K562 (cell line): Measurements from ENCODE around the gene CEP162. TPM values are rescaled to one million over a fixed set of nuclear protein-coding genes. Genes with fewer than 3 reads are reported as not detected.
"Not testable (repeated sequence)": the region's sequence is repeated elsewhere in the genome, so short reads cannot be mapped to it uniquely, and the experiment has no call there.

Experiments used
- ATAC-seq: fragments of 200-7000 bp; cut with Tn5 transposase; 3 replicates; pipeline ENCODE4 v1.9.1; 2020; ENCODE audit warnings: moderate library complexity
- BruUV-seq: library from RNA; stranded (reverse); fragments of 400-500 nt; replicated peaks from 2 replicates; lab custom pipeline; 2021; lab: Mats Ljungman, UMichigan
- CTCF ChIA-PET: fragments of 300-600 bp; formaldehyde crosslinking; extraction: SDS; loops from one replicate; lab custom pipeline; 2021; ENCODE audit warnings: low intra/inter-chr PET ratio; lab: Yijun Ruan, JAX
- POLR2A ChIA-PET: fragments of 300-600, 350-650 bp; sonication (Branson Sonifier 250); formaldehyde crosslinking; extraction: SDS; loops from one replicate; lab custom pipeline; 2021; ENCODE audit warnings: antibody characterized with exemption, inconsistent platforms; lab: Yijun Ruan, JAX
- DNase-seq, 4 experiments: peaks; one replicate each; pipeline versions ENCODE4 v3.0.0 to v3.0.0-alpha.2; 2011 to 2018; ENCODE audit warnings: low spot score in 3 of 4, mixed read lengths in 3 of 4; ENCODE audit errors: extremely low read depth in 1 of 4
- FAIRE-seq: peaks from 2 replicates; lab custom pipeline; 2011; peaks lifted over from hg19 to GRCh38; lab: Jason Lieb, UNC
- H2AFZ ChIP-seq: 2 replicates; pipeline ENCODE4 v1.6.0; 2011; ENCODE audit warnings: low read depth, low read length, control low read depth, inconsistent platforms
- H3K27ac ChIP-seq: fragments of 200-600 bp; 3 replicates; pipeline ENCODE4 v1.8.0; 2011; ENCODE audit warnings: low read depth, mild to moderate bottlenecking, control low read depth, inconsistent platforms, low read length, moderate library complexity, mixed read lengths; ENCODE audit errors: extremely low read depth
- H3K27me3 ChIP-seq, 2 experiments: fragments of 300-600 bp in 1 of 2; 2 replicates in 1 of 2; 3 replicates in 1 of 2; pipeline versions ENCODE4 v1.6.0 to v1.8.0; 2011; ENCODE audit warnings: inconsistent platforms in 2 of 2, low read length in 2 of 2, mild to moderate bottlenecking in 1 of 2, mixed read lengths in 1 of 2, moderate library complexity in 1 of 2; ENCODE audit not compliant: control insufficient read depth in 2 of 2, insufficient read depth in 2 of 2
- H3K36me3 ChIP-seq: fragments of 300-600 bp; 3 replicates; pipeline ENCODE4 v1.8.0; 2011; ENCODE audit warnings: mild to moderate bottlenecking, low read length, inconsistent platforms; ENCODE audit not compliant: control insufficient read depth, insufficient read depth
- H3K4me1 ChIP-seq, 2 experiments: fragments of 200-600 bp in 1 of 2; replicated peaks in 1 of 2; 2 replicates in 1 of 2; 3 replicates in 1 of 2; pipeline versions ENCODE4 v1.5.1 to v1.8.0; 2011; ENCODE audit warnings: inconsistent platforms in 2 of 2, low read length in 2 of 2, mild to moderate bottlenecking in 1 of 2, mixed read lengths in 1 of 2, moderate library complexity in 1 of 2; ENCODE audit not compliant: control insufficient read depth in 2 of 2, insufficient read depth in 2 of 2
- H3K4me2 ChIP-seq: 2 replicates; pipeline ENCODE4 v1.6.1; 2011; ENCODE audit warnings: low read length, control low read depth, inconsistent platforms, mixed read lengths; ENCODE audit not compliant: insufficient read depth
- H3K4me3 ChIP-seq: fragments of 200-600 bp; sonication (generic), shearing (Covaris generic); 2 replicates; pipeline ENCODE4 v1.5.1; 2016; ENCODE audit warnings: control low read depth, inconsistent platforms
- H3K79me2 ChIP-seq: fragments of 200-600 bp; 3 replicates; pipeline ENCODE4 v1.8.0; 2011; ENCODE audit warnings: low read length, inconsistent platforms; ENCODE audit not compliant: control insufficient read depth, insufficient read depth
- H3K9ac ChIP-seq, 2 experiments: 2 replicates each; pipeline versions ENCODE4 v1.6.0 to v1.6.1; 2011; ENCODE audit warnings: low read depth in 2 of 2, low read length in 2 of 2, control low read depth in 1 of 2, inconsistent platforms in 1 of 2, mild to moderate bottlenecking in 1 of 2, mixed read lengths in 1 of 2; ENCODE audit not compliant: insufficient read depth in 1 of 2
- H3K9me1 ChIP-seq: one replicate; pipeline ENCODE4 v1.6.0; 2011; ENCODE audit warnings: inconsistent platforms, mild to moderate bottlenecking, low read length, moderate library complexity; ENCODE audit not compliant: control insufficient read depth, insufficient read depth
- H3K9me3 ChIP-seq: replicated peaks from 2 replicates; pipeline ENCODE4 v1.5.1; 2011; ENCODE audit warnings: low read depth, low read length, inconsistent platforms; ENCODE audit not compliant: control insufficient read depth, insufficient read depth
- H4K20me1 ChIP-seq: replicated peaks from 2 replicates; pipeline ENCODE4 v1.6.1; 2011; ENCODE audit warnings: low read length, inconsistent platforms, mixed read lengths; ENCODE audit not compliant: control insufficient read depth, insufficient read depth
- CC2D1A ChIP-seq: fragments of 450-650 bp; IDR thresholded peaks from 2 replicates; pipeline ENCODE4 v1.6.1; 2017; ENCODE audit warnings: mild to moderate bottlenecking
- FOXK1 ChIP-seq: sonication (generic); formaldehyde crosslinking; IDR thresholded peaks from 2 replicates; pipeline ENCODE4 v1.8.0; 2022; ENCODE audit warnings: missing genetic modification reagents, mild to moderate bottlenecking, borderline replicate concordance
- FOXP1 ChIP-seq: sonication (generic); formaldehyde crosslinking; IDR thresholded peaks from 2 replicates; pipeline ENCODE4 v1.8.0; 2022; ENCODE audit warnings: mild to moderate bottlenecking, missing genetic modification reagents
- NFIC ChIP-seq: fragments of 450-650 bp; IDR thresholded peaks from 2 replicates; pipeline ENCODE4 v1.6.1; 2017; ENCODE audit warnings: mild to moderate bottlenecking, inconsistent platforms
- ZBTB33 ChIP-seq: sonication (generic); formaldehyde crosslinking; IDR thresholded peaks from 2 replicates; pipeline ENCODE4 v1.8.1; 2023; ENCODE audit warnings: mild to moderate bottlenecking, missing genetic modification reagents
- WGBS: fragments of 100-300 bp; shearing (Covaris generic); methylation state at CpG from one replicate; pipeline ENCODE4 v1.1.6; 2016; ENCODE audit warnings: low coverage, mixed read lengths; ENCODE audit not compliant: insufficient coverage; ENCODE audit errors: missing lambda C conversion rate; 5-methylcytosine and 5-hydroxymethylcytosine counted together
- in situ Hi-C: fragments of 300-500 bp; cut with MboI; formaldehyde crosslinking; loops from 4 replicates; pipeline ENCODE4 v1.15.0; 2018; ENCODE audit warnings: inconsistent platforms, mixed read lengths
- intact Hi-C: fragments of 100-400 bp; cut with micrococcal nuclease; formaldehyde crosslinking; loops from 2 replicates; pipeline ENCODE4 v1.14.2; 2022
- polyA plus RNA-seq, 8 experiments: library from polyadenylated mRNA; depleted of rRNA in 4 of 8; stranded (reverse) in 5 of 8; unstranded in 3 of 8; fragments of >200 nt; fragmentation: Nextera tagmentation in 2 of 8; fragmentation: Illumina TruSeq in 1 of 8; extraction: Ambion mirVana in 2 of 8; extraction: Trizol in 1 of 8; gene quantifications; 2 replicates each; pipeline versions ENCODE4 v1.2.1 to v1.2.3, GENCODE V29; 2011 to 2014; ENCODE audit warnings: inconsistent platforms in 1 of 8, missing spikeins in 1 of 8
- total RNA-seq, 7 experiments: library from RNA; depleted of rRNA in 6 of 7; stranded (reverse); fragments of >200 nt in 6 of 7; fragmentation: Illumina TruSeq in 2 of 7; extraction: Trizol in 2 of 7; gene quantifications; 2 replicates each; pipeline versions ENCODE4 v1.2.1 to v1.2.3, GENCODE V29; 2011 to 2021; ENCODE audit warnings: low replicate concordance in 1 of 7
- TF ChIP-seq, protein P1 (sequence below): fragments of 250-450 bp; sonication (Bioruptor Pico); IDR thresholded peaks from 2 replicates; pipeline ENCODE4 v1.8.0; 2021; ENCODE audit warnings: mild to moderate bottlenecking, moderate library complexity
- TF ChIP-seq, protein P2 (sequence below): fragments of 450-650 bp; IDR thresholded peaks from 2 replicates; pipeline ENCODE4 v1.6.1; 2016; ENCODE audit warnings: mild to moderate bottlenecking

The CEP162 gene
- total and polyA plus RNA-seq, 9 of the 15 experiments (the other 6 are each of a cell fraction or from before 2014, with no cell fraction given), result 3.9 to 8.6 (median 6.7) TPM

- intact Hi-C loops, result no loop called here
- no peaks in the 10 kb centered on the region for H3K27me3 ChIP-seq
- in situ Hi-C loops, result loop anchor here (25.0 kb wide), 1 partner anchor 592 kb away; no protein-coding TSS in a partner anchor
- FAIRE-seq, result no peak
- H3K4me1 ChIP-seq, result no peaks in the 10 kb centered on the region
- H3K9ac ChIP-seq, result no peak overlapping the region
- no peak for DNase-seq
- no peak overlapping the region for H3K4me3 ChIP-seq
- ATAC-seq, result no peak
- 50% methylated on average over 3 of the region's 3 CpGs for WGBS
- ChIA-PET POLR2A (interaction anchor here (0.8 kb wide), 1 partner anchor 7 kb away, joined by 3 read pairs; no protein-coding TSS in a partner anchor), CTCF (no interaction called here)
- TF ChIP-seq, protein P1, sequence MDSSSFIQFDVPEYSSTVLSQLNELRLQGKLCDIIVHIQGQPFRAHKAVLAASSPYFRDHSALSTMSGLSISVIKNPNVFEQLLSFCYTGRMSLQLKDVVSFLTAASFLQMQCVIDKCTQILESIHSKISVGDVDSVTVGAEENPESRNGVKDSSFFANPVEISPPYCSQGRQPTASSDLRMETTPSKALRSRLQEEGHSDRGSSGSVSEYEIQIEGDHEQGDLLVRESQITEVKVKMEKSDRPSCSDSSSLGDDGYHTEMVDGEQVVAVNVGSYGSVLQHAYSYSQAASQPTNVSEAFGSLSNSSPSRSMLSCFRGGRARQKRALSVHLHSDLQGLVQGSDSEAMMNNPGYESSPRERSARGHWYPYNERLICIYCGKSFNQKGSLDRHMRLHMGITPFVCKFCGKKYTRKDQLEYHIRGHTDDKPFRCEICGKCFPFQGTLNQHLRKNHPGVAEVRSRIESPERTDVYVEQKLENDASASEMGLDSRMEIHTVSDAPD (CRISPR knock-in tag), result no peak
- TF ChIP-seq FOXP1 (CRISPR knock-in tag) (no peak), FOXK1 (CRISPR knock-in tag) (no peak)
- peaks cover 7% of the 10 kb centered on the region for H3K36me3 ChIP-seq
- no peak overlapping the region for H3K4me2 ChIP-seq
- H3K79me2 ChIP-seq, result no peaks in the 10 kb centered on the region
- no peaks in the 10 kb centered on the region for H4K20me1 ChIP-seq
- BruUV-seq, result no TSS peak
- H2AFZ ChIP-seq, result no peak overlapping the region
- H3K9me3 ChIP-seq, result no peaks in the 10 kb centered on the region
- no peaks in the 10 kb centered on the region for H3K9me1 ChIP-seq
- H3K27ac ChIP-seq, result no peak overlapping the region
Measured at GRCh38 chr6:84204011-84204410, 23.4 kb downstream of the CEP162 start.

DNA sequence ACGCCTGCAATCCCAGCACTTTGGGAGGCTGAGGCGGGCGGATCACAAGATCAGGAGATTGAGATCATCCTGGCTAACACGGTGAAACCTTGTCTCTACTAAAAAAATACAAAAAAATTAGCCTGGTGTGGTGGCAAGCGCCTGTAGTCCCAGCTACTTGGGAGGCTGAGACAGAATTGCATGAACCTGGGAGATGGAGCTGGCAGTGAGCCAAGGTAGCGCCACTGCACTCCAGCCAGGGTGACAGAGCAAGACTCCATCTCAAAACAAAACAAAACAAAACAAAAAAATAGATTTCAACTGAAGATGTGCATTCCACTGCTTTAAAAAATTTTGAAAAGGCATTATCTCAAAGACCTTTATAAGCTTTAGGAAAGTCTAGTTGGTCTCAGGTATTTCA is 27.5 kb downstream of the CEP162 start:
- CTCF ChIA-PET, H3K9me3 ChIP-seq, DNase-seq, H3K9ac ChIP-seq, H3K4me1 ChIP-seq, FAIRE-seq, H3K4me3 ChIP-seq, H4K20me1 ChIP-seq, H3K79me2 ChIP-seq, ATAC-seq, H3K27ac ChIP-seq, H2AFZ ChIP-seq, intact Hi-C loops, H3K27me3 ChIP-seq, H3K4me2 ChIP-seq, H3K9me1 ChIP-seq, BruUV-seq: not testable (repeated sequence)
- in situ Hi-C loops, result loop anchor here (25.0 kb wide), 1 partner anchor 588 kb away; no protein-coding TSS in a partner anchor
- WGBS, result 83% methylated on average over 6 of the region's 6 CpGs
- POLR2A ChIA-PET, result interaction anchor here (0.7 kb wide), 1 partner anchor 348 kb away, joined by 5 read pairs; no protein-coding TSS in a partner anchor
- H3K36me3 ChIP-seq, result peaks cover 17% of the 10 kb centered on the region
- TF ChIP-seq ZBTB33, result peak; percentile 75
- TF ChIP-seq, protein P2, sequence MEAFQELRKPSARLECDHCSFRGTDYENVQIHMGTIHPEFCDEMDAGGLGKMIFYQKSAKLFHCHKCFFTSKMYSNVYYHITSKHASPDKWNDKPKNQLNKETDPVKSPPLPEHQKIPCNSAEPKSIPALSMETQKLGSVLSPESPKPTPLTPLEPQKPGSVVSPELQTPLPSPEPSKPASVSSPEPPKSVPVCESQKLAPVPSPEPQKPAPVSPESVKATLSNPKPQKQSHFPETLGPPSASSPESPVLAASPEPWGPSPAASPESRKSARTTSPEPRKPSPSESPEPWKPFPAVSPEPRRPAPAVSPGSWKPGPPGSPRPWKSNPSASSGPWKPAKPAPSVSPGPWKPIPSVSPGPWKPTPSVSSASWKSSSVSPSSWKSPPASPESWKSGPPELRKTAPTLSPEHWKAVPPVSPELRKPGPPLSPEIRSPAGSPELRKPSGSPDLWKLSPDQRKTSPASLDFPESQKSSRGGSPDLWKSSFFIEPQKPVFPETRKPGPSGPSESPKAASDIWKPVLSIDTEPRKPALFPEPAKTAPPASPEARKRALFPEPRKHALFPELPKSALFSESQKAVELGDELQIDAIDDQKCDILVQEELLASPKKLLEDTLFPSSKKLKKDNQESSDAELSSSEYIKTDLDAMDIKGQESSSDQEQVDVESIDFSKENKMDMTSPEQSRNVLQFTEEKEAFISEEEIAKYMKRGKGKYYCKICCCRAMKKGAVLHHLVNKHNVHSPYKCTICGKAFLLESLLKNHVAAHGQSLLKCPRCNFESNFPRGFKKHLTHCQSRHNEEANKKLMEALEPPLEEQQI, result 0 out of 2 replicates have a peak, but pooled peaks have one; percentile 29
- peak; percentile 94 for TF ChIP-seq NFIC
- peak; percentile 33; the same call in 1 of the 2 replicates for TF ChIP-seq CC2D1A
